ENCODE data around the gene USP31. TPM values are rescaled to one million over a fixed set of nuclear protein-coding genes. Genes with fewer than 3 reads are reported as not detected.
A peak's percentile ranks its signal among the peaks of the same experiment; 100 is the strongest.

Gene USP31
- total RNA-seq, 1 experiment from 2014 or later = 17.4 TPM

GRCh38 chr16:23156110-23156509 is 6.9 kb upstream of the USP31 start (continued):
- TF ChIP-seq AFF4 (CRISPR knock-in tag; IDR thresholded peaks at IDR 0.05; ENCODE audit: borderline replicate concordance) (no peak), FOXP4 (CRISPR knock-in tag; IDR thresholded peaks at IDR 0.05) (no peak), PREB (CRISPR knock-in tag; IDR thresholded peaks at IDR 0.05; ENCODE audit: borderline replicate concordance) (no peak), ZMAT4 (CRISPR knock-in tag; IDR thresholded peaks at IDR 0.05) (no peak), HMGA2 (CRISPR knock-in tag; IDR thresholded peaks at IDR 0.05) (no peak), SMAD4 (CRISPR knock-in tag; IDR thresholded peaks at IDR 0.05) (no peak)

- H3K4me3 Mint-ChIP-seq = no peak overlapping the region
- POLR2A ChIA-PET = no interaction called here
- H3K27me3 Mint-ChIP-seq (ENCODE audit: low read depth) = peaks cover 14% of the 10 kb centered on the region; the same call in 1 of the 2 replicates
- peaks cover 20% of the 10 kb centered on the region for H3K9me3 Mint-ChIP-seq
- no peak overlapping the region for H3K27ac Mint-ChIP-seq
- H3K4me1 Mint-ChIP-seq = peaks cover 10% of the 10 kb centered on the region
- CTCF ChIA-PET = interaction anchor here (0.6 to 1.1 kb wide), 3 partner anchors 17 to 285 kb away, joined by 3 to 4 read pairs (median 4); no protein-coding TSS in a partner anchor
- ATAC-seq (peak; percentile 91), DNase-seq (ENCODE audit: low spot score) (peak; percentile 26)
- TF ChIP-seq ZNF121 (CRISPR knock-in tag; IDR thresholded peaks at IDR 0.05) (peak; percentile 40; the same call in 1 of the 2 replicates), OVOL2 (CRISPR knock-in tag; IDR thresholded peaks at IDR 0.05; ENCODE audit: borderline replicate concordance) (no peak), ZNF512 (CRISPR knock-in tag; IDR thresholded peaks at IDR 0.05; ENCODE audit: borderline replicate concordance) (no peak), FOXP4 (CRISPR knock-in tag; IDR thresholded peaks at IDR 0.05) (no peak), PREB (CRISPR knock-in tag; IDR thresholded peaks at IDR 0.05; ENCODE audit: borderline replicate concordance) (no peak), RELA (CRISPR knock-in tag; IDR thresholded peaks at IDR 0.05; ENCODE audit: borderline replicate concordance) (no peak)
- peaks cover 18% of the 10 kb centered on the region for H3K36me3 Mint-ChIP-seq
Measured at GRCh38 chr16:23155445-23156049, 6.3 kb upstream of the USP31 start.

Measured in WTC11 (cell line).